ENCODE measurements around the gene EFCAB5. TPM values are rescaled to one million over a fixed set of nuclear protein-coding genes. Genes with fewer than 3 reads are reported as not detected.

Gene EFCAB5
- total and polyA plus RNA-seq, 10 of the 15 experiments (the other 5 are each of a cell fraction or from before 2014, with no cell fraction given), result 0.39 to 2.6 (median 1.0) TPM

DNA sequence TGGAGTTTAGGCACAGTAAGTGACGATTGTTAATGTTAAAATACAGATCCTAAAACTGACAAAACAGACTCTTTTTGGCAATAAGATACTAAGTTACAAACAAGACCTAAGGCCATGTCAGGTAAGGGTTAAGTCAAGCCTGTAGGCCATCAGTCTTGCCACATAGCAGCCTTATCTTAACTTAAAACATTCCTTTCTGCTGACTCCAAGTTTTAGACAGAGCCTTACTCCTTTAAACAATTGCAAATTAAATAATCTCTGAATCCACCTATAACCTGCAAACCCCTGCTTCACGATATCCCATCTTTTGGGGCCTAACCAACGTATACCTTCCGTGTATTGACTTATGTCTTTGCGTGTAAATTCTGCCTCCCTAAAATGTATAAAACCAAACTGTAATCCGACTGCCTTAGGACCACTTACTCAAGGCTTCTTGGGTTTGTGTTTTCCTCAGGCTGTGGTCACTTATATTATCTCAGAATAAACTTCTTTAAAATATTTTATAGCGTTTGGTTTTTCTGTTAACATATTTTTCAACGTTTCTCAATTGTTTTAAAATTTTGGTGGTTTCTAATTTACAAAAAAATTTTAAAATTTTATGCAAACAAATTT is 64.4 kb downstream of the EFCAB5 start:
- Histone ChIP-seq H3K27me3 (replicated peaks in 1 of 2; ENCODE audit: control insufficient read depth in 2 of 2, insufficient read depth in 2 of 2, low read length in 1 of 2) (no peaks in the 10 kb centered on the region), H3K36me3 (ENCODE audit: control insufficient read depth in 2 of 2, insufficient read depth in 2 of 2, low read length in 1 of 2) (no peaks in the 10 kb centered on the region), H3K9me3 (replicated peaks; ENCODE audit: control insufficient read depth, insufficient read depth, low read length) (no peaks in the 10 kb centered on the region), H3K27ac (ENCODE audit: control insufficient read depth, insufficient read depth) (no peak overlapping the region), H3K4me2 (ENCODE audit: control insufficient read depth, insufficient read depth) (no peak overlapping the region), H3K79me2 (ENCODE audit: control insufficient read depth, insufficient read depth, low read length) (no peaks in the 10 kb centered on the region), H3K4me3 (no peak overlapping the region), H4K20me1 (ENCODE audit: control insufficient read depth, insufficient read depth) (no peaks in the 10 kb centered on the region), H3K4me1 (ENCODE audit: control insufficient read depth, insufficient read depth, low read length) (no peaks in the 10 kb centered on the region), H3K9ac (ENCODE audit: control insufficient read depth, insufficient read depth, low read length) (no peak overlapping the region), H2AFZ (ENCODE audit: control insufficient read depth, low read depth, low read length) (no peak overlapping the region)
- POLR2A ChIA-PET, result no interaction called here
- ATAC-seq (no peak), FAIRE-seq (no peak), DNase-seq (ENCODE audit: low read depth, low spot score) (no peak)
- CTCF ChIA-PET, result no interaction called here
- intact Hi-C loops (cut with micrococcal nuclease; ENCODE audit: unreplicated experiment) (no loop called here), in situ Hi-C loops (cut with MboI) (no loop called here)
- no peak for TF ChIP-seq MEF2A (IDR thresholded peaks at IDR 0.05; ENCODE audit: insufficient read depth, low read depth, low read length)
- no peak for TF ChIP-seq SMARCA5 (IDR thresholded peaks at IDR 0.05)
- no peak for TF ChIP-seq JUND (IDR thresholded peaks at IDR 0.05; ENCODE audit: low read depth, low read length)
- TF ChIP-seq SMC3 (IDR thresholded peaks at IDR 0.05; ENCODE audit: borderline replicate concordance, low read length), result no peak
- no peak for TF ChIP-seq CBX5 (IDR thresholded peaks at IDR 0.05; ENCODE audit: low read depth)
- no peak for TF ChIP-seq RBBP5 (conservative IDR thresholded peaks at IDR 0.05)
- no peak for TF ChIP-seq NFXL1 (IDR thresholded peaks at IDR 0.05; ENCODE audit: borderline replicate concordance)
- no peak for TF ChIP-seq YBX1 (IDR thresholded peaks at IDR 0.05)
- TF ChIP-seq EZH2 (IDR thresholded peaks at IDR 0.05; ENCODE audit: borderline replicate concordance, control insufficient read depth, low read depth, low read length), result no peak
- TF ChIP-seq, protein P1, sequence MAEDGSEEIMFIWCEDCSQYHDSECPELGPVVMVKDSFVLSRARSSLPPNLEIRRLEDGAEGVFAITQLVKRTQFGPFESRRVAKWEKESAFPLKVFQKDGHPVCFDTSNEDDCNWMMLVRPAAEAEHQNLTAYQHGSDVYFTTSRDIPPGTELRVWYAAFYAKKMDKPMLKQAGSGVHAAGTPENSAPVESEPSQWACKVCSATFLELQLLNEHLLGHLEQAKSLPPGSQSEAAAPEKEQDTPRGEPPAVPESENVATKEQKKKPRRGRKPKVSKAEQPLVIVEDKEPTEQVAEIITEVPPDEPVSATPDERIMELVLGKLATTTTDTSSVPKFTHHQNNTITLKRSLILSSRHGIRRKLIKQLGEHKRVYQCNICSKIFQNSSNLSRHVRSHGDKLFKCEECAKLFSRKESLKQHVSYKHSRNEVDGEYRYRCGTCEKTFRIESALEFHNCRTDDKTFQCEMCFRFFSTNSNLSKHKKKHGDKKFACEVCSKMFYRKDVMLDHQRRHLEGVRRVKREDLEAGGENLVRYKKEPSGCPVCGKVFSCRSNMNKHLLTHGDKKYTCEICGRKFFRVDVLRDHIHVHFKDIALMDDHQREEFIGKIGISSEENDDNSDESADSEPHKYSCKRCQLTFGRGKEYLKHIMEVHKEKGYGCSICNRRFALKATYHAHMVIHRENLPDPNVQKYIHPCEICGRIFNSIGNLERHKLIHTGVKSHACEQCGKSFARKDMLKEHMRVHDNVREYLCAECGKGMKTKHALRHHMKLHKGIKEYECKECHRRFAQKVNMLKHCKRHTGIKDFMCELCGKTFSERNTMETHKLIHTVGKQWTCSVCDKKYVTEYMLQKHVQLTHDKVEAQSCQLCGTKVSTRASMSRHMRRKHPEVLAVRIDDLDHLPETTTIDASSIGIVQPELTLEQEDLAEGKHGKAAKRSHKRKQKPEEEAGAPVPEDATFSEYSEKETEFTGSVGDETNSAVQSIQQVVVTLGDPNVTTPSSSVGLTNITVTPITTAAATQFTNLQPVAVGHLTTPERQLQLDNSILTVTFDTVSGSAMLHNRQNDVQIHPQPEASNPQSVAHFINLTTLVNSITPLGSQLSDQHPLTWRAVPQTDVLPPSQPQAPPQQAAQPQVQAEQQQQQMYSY (CRISPR knock-in tag; IDR thresholded peaks at IDR 0.05), result no peak
- no peak for TF ChIP-seq ETV6 (conservative IDR thresholded peaks at IDR 0.05 in 1 of 2, IDR thresholded peaks at IDR 0.05 in 1 of 2; ENCODE audit: borderline replicate concordance in 1 of 2, low read depth in 1 of 2)
- TF ChIP-seq ZNF384 (IDR thresholded peaks at IDR 0.05; ENCODE audit: borderline replicate concordance, low read depth, low read length), result no peak
- no peak for TF ChIP-seq CREB1 (IDR thresholded peaks at IDR 0.05; ENCODE audit: low read depth)
- no peak for TF ChIP-seq SREBF2 (IDR thresholded peaks at IDR 0.05; ENCODE audit: low read length)
- no peak for TF ChIP-seq ZBED1 (IDR thresholded peaks at IDR 0.05; ENCODE audit: borderline replicate concordance)
- TF ChIP-seq POU2F2 (IDR thresholded peaks at IDR 0.05; ENCODE audit: borderline replicate concordance, low read depth, low read length), result no peak
- no peak for TF ChIP-seq BRCA1 (IDR thresholded peaks at IDR 0.05; ENCODE audit: low read depth, low read length)
- TF ChIP-seq HCFC1 (IDR thresholded peaks at IDR 0.05; ENCODE audit: low read length), result no peak
- TF ChIP-seq, protein P2, sequence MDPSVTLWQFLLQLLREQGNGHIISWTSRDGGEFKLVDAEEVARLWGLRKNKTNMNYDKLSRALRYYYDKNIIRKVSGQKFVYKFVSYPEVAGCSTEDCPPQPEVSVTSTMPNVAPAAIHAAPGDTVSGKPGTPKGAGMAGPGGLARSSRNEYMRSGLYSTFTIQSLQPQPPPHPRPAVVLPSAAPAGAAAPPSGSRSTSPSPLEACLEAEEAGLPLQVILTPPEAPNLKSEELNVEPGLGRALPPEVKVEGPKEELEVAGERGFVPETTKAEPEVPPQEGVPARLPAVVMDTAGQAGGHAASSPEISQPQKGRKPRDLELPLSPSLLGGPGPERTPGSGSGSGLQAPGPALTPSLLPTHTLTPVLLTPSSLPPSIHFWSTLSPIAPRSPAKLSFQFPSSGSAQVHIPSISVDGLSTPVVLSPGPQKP (IDR thresholded peaks at IDR 0.05; ENCODE audit: low read depth, low read length), result no peak
- no peak for TF ChIP-seq EED (IDR thresholded peaks at IDR 0.05; ENCODE audit: low read depth)
- SMC1A ChIA-PET (ENCODE audit: uncharacterized antibody, unreplicated experiment), result interaction anchor here (0.7 to 1.1 kb wide), 2 partner anchors 75 to 320 kb away, joined by 3 read pairs; no protein-coding TSS in a partner anchor
- 71% methylated on average over 8 of the region's 8 CpGs for WGBS (ENCODE audit: insufficient coverage, insufficient replicate concordance, low lambda C conversion rate, missing lambda C conversion rate)
- RAD21 ChIA-PET (ENCODE audit: unreplicated experiment), result no interaction called here
- BruUV-seq (replicated peaks), result no TSS peak

Measured in GM12878 (cell line).